ENCODE data around the gene ZNF45. TPM values are rescaled to one million over a fixed set of nuclear protein-coding genes. Genes with fewer than 3 reads are reported as not detected.
A peak's percentile ranks its signal among the peaks of the same experiment; 100 is the strongest.
"Not testable (repeated sequence)": the region's sequence is repeated elsewhere in the genome, so short reads cannot be mapped to it uniquely, and the experiment has no call there.

The ZNF45 gene
- total RNA-seq (2014; rRNA removed; shearing (Covaris generic); ENCODE audit: low replicate concordance), result 25.6 and 31.6 TPM in 2 replicates

- peak; percentile 90 for DNase-seq (ENCODE audit: low read depth)
- in situ Hi-C loops (cut with HindIII; ENCODE audit: low pct_unique_long_range_greater_than_20kb, low sequenced_read_pairs), result no loop called here
These were observed at the start of gene ZNF45 for GRCh38 chr19:43934985-43935708. ZNF45 (minus strand) TSS chr19:43935282; CDS start chr19:43922185, 13,097 bp downstream.

- DNase-seq (ENCODE audit: low read depth), result no peak
- in situ Hi-C loops (cut with HindIII; ENCODE audit: low pct_unique_long_range_greater_than_20kb, low sequenced_read_pairs), result no loop called here
These were observed 49.6 kb upstream of the ZNF45 start for GRCh38 chr19:43984687-43985000.

GRCh38 chr19:43983912-43984686, 49.0 kb upstream of the ZNF45 start, which contains the start of gene ZNF155:
ZNF155 (plus strand) TSS chr19:43984188; CDS start chr19:43988544, 4,356 bp downstream.
- in situ Hi-C loops (cut with HindIII; ENCODE audit: low pct_unique_long_range_greater_than_20kb, low sequenced_read_pairs), result no loop called here
- peak; percentile 93 for DNase-seq (ENCODE audit: low read depth)

- in situ Hi-C loops (cut with HindIII; ENCODE audit: low pct_unique_long_range_greater_than_20kb, low sequenced_read_pairs), result no loop called here
These were observed 48.4 kb upstream of the ZNF45 start for GRCh38 chr19:43983544-43983911.

GRCh38 chr19:43976732-43977131, 41.6 kb upstream of the ZNF45 start:
- DNase-seq (ENCODE audit: low read depth), result no peak
- in situ Hi-C loops (cut with HindIII; ENCODE audit: low pct_unique_long_range_greater_than_20kb, low sequenced_read_pairs), result no loop called here

More at GRCh38 chr19:43983544-43983911, 48.4 kb upstream of the ZNF45 start:
- no peak for DNase-seq (ENCODE audit: low read depth)

GRCh38 chr19:43966079-43966694, 31.1 kb upstream of the ZNF45 start:
- peak; percentile 28 for DNase-seq (ENCODE audit: low read depth)
- in situ Hi-C loops (cut with HindIII; ENCODE audit: low pct_unique_long_range_greater_than_20kb, low sequenced_read_pairs), result no loop called here

GRCh38 chr19:43960411-43960810, 25.3 kb upstream of the ZNF45 start:
- in situ Hi-C loops (cut with HindIII; ENCODE audit: low pct_unique_long_range_greater_than_20kb, low sequenced_read_pairs), result no loop called here
- DNase-seq (ENCODE audit: low read depth), result no peak

GRCh38 chr19:43957891-43958290, 22.8 kb upstream of the ZNF45 start:
- DNase-seq (ENCODE audit: low read depth), result no peak

GRCh38 chr19:43956827-43957226, 21.7 kb upstream of the ZNF45 start:
- no peak for DNase-seq (ENCODE audit: low read depth)
- in situ Hi-C loops (cut with HindIII; ENCODE audit: low pct_unique_long_range_greater_than_20kb, low sequenced_read_pairs), result no loop called here

More at GRCh38 chr19:43957891-43958290, 22.8 kb upstream of the ZNF45 start:
- in situ Hi-C loops (cut with HindIII; ENCODE audit: low pct_unique_long_range_greater_than_20kb, low sequenced_read_pairs), result no loop called here

GRCh38 chr19:43950834-43951645, 16.0 kb upstream of the ZNF45 start, which contains the start of gene ZNF221:
ZNF221 (plus strand) TSS chr19:43951228; CDS start chr19:43962727, 11,499 bp downstream.
- in situ Hi-C loops (cut with HindIII; ENCODE audit: low pct_unique_long_range_greater_than_20kb, low sequenced_read_pairs), result no loop called here
- DNase-seq (ENCODE audit: low read depth), result peak; percentile 95

- in situ Hi-C loops (cut with HindIII; ENCODE audit: low pct_unique_long_range_greater_than_20kb, low sequenced_read_pairs); DNase-seq (ENCODE audit: low read depth): not testable (repeated sequence)
These were observed 14.7 kb upstream of the ZNF45 start for GRCh38 chr19:43949803-43950202.

- in situ Hi-C loops (cut with HindIII; ENCODE audit: low pct_unique_long_range_greater_than_20kb, low sequenced_read_pairs); DNase-seq (ENCODE audit: low read depth): not testable (repeated sequence)
These were observed 12.3 kb upstream of the ZNF45 start for GRCh38 chr19:43947412-43947811.

- DNase-seq (ENCODE audit: low read depth), result no peak
- in situ Hi-C loops (cut with HindIII; ENCODE audit: low pct_unique_long_range_greater_than_20kb, low sequenced_read_pairs), result no loop called here
These were observed 6.1 kb upstream of the ZNF45 start for GRCh38 chr19:43941209-43941608.

GRCh38 chr19:43940719-43941118, 5.6 kb upstream of the ZNF45 start:
- DNase-seq (ENCODE audit: low read depth), result no peak
- in situ Hi-C loops (cut with HindIII; ENCODE audit: low pct_unique_long_range_greater_than_20kb, low sequenced_read_pairs), result no loop called here

GRCh38 chr19:43939557-43940260, 4.6 kb upstream of the ZNF45 start:
- in situ Hi-C loops (cut with HindIII; ENCODE audit: low pct_unique_long_range_greater_than_20kb, low sequenced_read_pairs), result no loop called here
- no peak for DNase-seq (ENCODE audit: low read depth)

GRCh38 chr19:43936188-43936587, 1.1 kb upstream of the ZNF45 start:
- in situ Hi-C loops (cut with HindIII; ENCODE audit: low pct_unique_long_range_greater_than_20kb, low sequenced_read_pairs), result no loop called here

GRCh38 chr19:43934055-43934984, 762 bp downstream of the ZNF45 start:
- DNase-seq (ENCODE audit: low read depth), result peak; percentile 30
- in situ Hi-C loops (cut with HindIII; ENCODE audit: low pct_unique_long_range_greater_than_20kb, low sequenced_read_pairs), result no loop called here

More at GRCh38 chr19:43936188-43936587, 1.1 kb upstream of the ZNF45 start:
- no peak for DNase-seq (ENCODE audit: low read depth)

Measured in Caki2 (cell line).